H9 (cell line): ENCODE results near the gene F7. TPM values are rescaled to one million over a fixed set of nuclear protein-coding genes. Genes with fewer than 3 reads are reported as not detected.

Experiments used
- DNase-seq: peaks from one replicate; pipeline ENCODE4 v3.0.0-alpha.2; 2017
- H2AFZ ChIP-seq: one replicate; pipeline ENCODE4 v1.6.1; 2013; ENCODE audit warnings: mild to moderate bottlenecking, low read length, control low read depth, moderate library complexity
- H2AK5ac ChIP-seq: 2 replicates; pipeline ENCODE4 v1.6.1; 2013; ENCODE audit warnings: low read length, control low read depth, mixed read lengths; ENCODE audit not compliant: insufficient read length
- H2BK120ac ChIP-seq: one replicate; pipeline ENCODE4 v1.6.1; 2013; ENCODE audit warnings: low read depth, mild to moderate bottlenecking, low read length, control low read depth, inconsistent platforms; ENCODE audit not compliant: poor library complexity, severe bottlenecking
- H2BK12ac ChIP-seq: 2 replicates; pipeline ENCODE4 v1.6.1; 2013; ENCODE audit warnings: low read length, control low read depth, mixed read lengths, low read depth; ENCODE audit not compliant: insufficient read length
- H2BK15ac ChIP-seq: 2 replicates; pipeline ENCODE4 v1.6.1; 2013; ENCODE audit warnings: low read depth, low read length, control low read depth
- H2BK20ac ChIP-seq: one replicate; pipeline ENCODE4 v1.6.1; 2013; ENCODE audit warnings: low read depth, mild to moderate bottlenecking, low read length, control low read depth, inconsistent platforms; ENCODE audit not compliant: poor library complexity, severe bottlenecking
- H2BK5ac ChIP-seq: 2 replicates; pipeline ENCODE4 v1.6.1; 2013; ENCODE audit warnings: low read length, control low read depth, mixed read lengths; ENCODE audit not compliant: insufficient read length
- H3K14ac ChIP-seq: 2 replicates; pipeline ENCODE4 v1.6.1; 2013; ENCODE audit warnings: low read length, control low read depth; ENCODE audit not compliant: insufficient read depth
- H3K18ac ChIP-seq: 2 replicates; pipeline ENCODE4 v1.6.1; 2013; ENCODE audit warnings: low read depth, mild to moderate bottlenecking, mixed read lengths, low read length, control low read depth; ENCODE audit not compliant: insufficient read length
- H3K23ac ChIP-seq: 2 replicates; pipeline ENCODE4 v1.6.1; 2013; ENCODE audit warnings: low read length, control low read depth, mixed read lengths, low read depth; ENCODE audit not compliant: insufficient read length
- H3K23me2 ChIP-seq: 2 replicates; pipeline ENCODE4 v1.6.1; 2013; ENCODE audit warnings: low read depth, mild to moderate bottlenecking, mixed read lengths, low read length, control low read depth; ENCODE audit not compliant: insufficient read length, poor library complexity, severe bottlenecking
- H3K27ac ChIP-seq: 2 replicates; pipeline ENCODE4 v1.5.1; 2013; ENCODE audit warnings: low read length, control low read depth, mixed read lengths, low read depth; ENCODE audit not compliant: insufficient read length
- H3K27me3 ChIP-seq: 2 replicates; pipeline ENCODE4 v1.6.1; 2013; ENCODE audit warnings: low read length, control low read depth, inconsistent platforms; ENCODE audit not compliant: insufficient read depth
- H3K4ac ChIP-seq: 2 replicates; pipeline ENCODE4 v1.6.1; 2013; ENCODE audit warnings: low read depth, mild to moderate bottlenecking, control low read depth, inconsistent platforms, low read length, moderate library complexity
- H3K4me1 ChIP-seq: 2 replicates; pipeline ENCODE4 v1.6.1; 2013; ENCODE audit warnings: low read length, control low read depth, inconsistent platforms; ENCODE audit not compliant: insufficient read depth
- H3K4me2 ChIP-seq: 2 replicates; pipeline ENCODE4 v1.6.1; 2013; ENCODE audit warnings: low read length, control low read depth, mixed read lengths; ENCODE audit not compliant: insufficient read length, insufficient read depth
- H3K56ac ChIP-seq: 2 replicates; pipeline ENCODE4 v1.6.1; 2013; ENCODE audit warnings: low read depth, mild to moderate bottlenecking, mixed read lengths, low read length, control low read depth; ENCODE audit not compliant: insufficient read length
- H3K79me1 ChIP-seq: 2 replicates; pipeline ENCODE4 v1.6.1; 2013; ENCODE audit warnings: low read depth, mild to moderate bottlenecking, moderate library complexity, low read length, control low read depth, inconsistent platforms; ENCODE audit not compliant: insufficient read depth, poor library complexity, severe bottlenecking
- H3K79me2 ChIP-seq: 2 replicates; pipeline ENCODE4 v1.6.1; 2013; ENCODE audit warnings: low read length, control low read depth, inconsistent platforms; ENCODE audit not compliant: insufficient read depth
- H3K9ac ChIP-seq: 2 replicates; pipeline ENCODE4 v1.6.1; 2013; ENCODE audit warnings: low read length, control low read depth, mixed read lengths; ENCODE audit not compliant: insufficient read length; ENCODE audit errors: extremely low read depth
- H3K9me3 ChIP-seq: one replicate; pipeline ENCODE4 v1.6.1; 2013; ENCODE audit warnings: low read depth, low read length, inconsistent platforms; ENCODE audit not compliant: control insufficient read depth
- H3T11ph ChIP-seq: one replicate; pipeline ENCODE4 v1.6.1; 2013; ENCODE audit warnings: mild to moderate bottlenecking, low read length, control low read depth, inconsistent platforms
- H4K20me1 ChIP-seq: one replicate; pipeline ENCODE4 v1.6.1; 2013; ENCODE audit not compliant: control insufficient read depth, insufficient read length, insufficient read depth
- H4K5ac ChIP-seq: 2 replicates; pipeline ENCODE4 v1.6.1; 2013; ENCODE audit warnings: low read depth, mild to moderate bottlenecking, mixed read lengths, low read length, control low read depth; ENCODE audit not compliant: insufficient read length
- H4K8ac ChIP-seq: replicated peaks from 2 replicates; pipeline ENCODE4 v1.6.1; 2013; ENCODE audit warnings: low read length, control low read depth, mixed read lengths, low read depth; ENCODE audit not compliant: insufficient read length
- H4K91ac ChIP-seq: 2 replicates; pipeline ENCODE4 v1.6.1; 2013; ENCODE audit warnings: low read depth, mild to moderate bottlenecking, moderate library complexity, mixed read lengths, low read length, control low read depth; ENCODE audit not compliant: insufficient read length
- H3K27ac Mint-ChIP-seq, 3 experiments: 2 replicates in 2 of 3; 3 replicates in 1 of 3; pipeline ENCODE4 v1.8.0; 2020 to 2021; ENCODE audit warnings: mixed read lengths in 3 of 3, mild to moderate bottlenecking in 1 of 3, moderate library complexity in 1 of 3
- H3K27me3 Mint-ChIP-seq: 2 replicates; pipeline ENCODE4 v1.8.0; 2021; ENCODE audit warnings: low read depth, mild to moderate bottlenecking, moderate library complexity, mixed read lengths
- H3K36me3 Mint-ChIP-seq, 3 experiments: 2 replicates in 2 of 3; 3 replicates in 1 of 3; pipeline ENCODE4 v1.8.0; 2020 to 2021; ENCODE audit warnings: low read depth in 3 of 3, mixed read lengths in 3 of 3; ENCODE audit not compliant: insufficient read depth in 1 of 3
- H3K4me1 Mint-ChIP-seq, 2 experiments: 2 replicates each; pipeline ENCODE4 v1.8.0; 2020; ENCODE audit warnings: mixed read lengths in 2 of 2
- H3K4me3 Mint-ChIP-seq, 2 experiments: 2 replicates in 1 of 2; 3 replicates in 1 of 2; pipeline ENCODE4 v1.8.0; 2020 to 2021; ENCODE audit warnings: mild to moderate bottlenecking in 2 of 2, mixed read lengths in 2 of 2, moderate library complexity in 1 of 2
- H3K9me3 Mint-ChIP-seq, 2 experiments: 2 replicates in 1 of 2; 3 replicates in 1 of 2; pipeline ENCODE4 v1.8.0; 2020; ENCODE audit warnings: mild to moderate bottlenecking in 2 of 2, mixed read lengths in 2 of 2, moderate library complexity in 1 of 2
- CTCF ChIP-seq: fragments of 200-600 bp; sonication (generic); conservative IDR thresholded peaks from 3 replicates; pipeline ENCODE4 v1.8.0; 2021; ENCODE audit warnings: antibody characterized with exemption, mild to moderate bottlenecking
- WGBS: extraction: QIAGEN DNeasy Blood & Tissue Kit; methylation state at CpG from one replicate; pipeline ENCODE4 v1.1.7; 2013; ENCODE audit warnings: missing lambda C conversion rate, low lambda C conversion rate, mixed read lengths; ENCODE audit not compliant: insufficient read length; ENCODE audit errors: extremely low coverage; 5-methylcytosine and 5-hydroxymethylcytosine counted together
- total RNA-seq: library from RNA; stranded (reverse); gene quantifications from 2 replicates; pipeline ENCODE4 v1.2.1, GENCODE V29; 2021

The F7 gene
- total RNA-seq, 1 experiment from 2014 or later = 0.81 TPM

- Histone ChIP-seq H3K23me2 (no peaks in the 10 kb centered on the region), H3T11ph (no peak overlapping the region), H3K4me1 (no peaks in the 10 kb centered on the region; the same call in 1 of the 2 replicates), H4K8ac (no peak overlapping the region), H3K27ac (no peak overlapping the region), H4K20me1 (no peaks in the 10 kb centered on the region), H4K91ac (no peak overlapping the region), H4K5ac (no peak overlapping the region), H3K9me3 (no peaks in the 10 kb centered on the region), H2BK120ac (no peak overlapping the region), H3K4me2 (no peak overlapping the region), H3K4ac (no peak overlapping the region), H2AFZ (no peak overlapping the region), H2BK5ac (no peak overlapping the region), H3K9ac (no peak overlapping the region), H3K27me3 (no peaks in the 10 kb centered on the region), H3K79me2 (no peaks in the 10 kb centered on the region), H2BK20ac (no peak overlapping the region), H3K79me1 (no peaks in the 10 kb centered on the region), H3K18ac (no peak overlapping the region), H2AK5ac (no peak overlapping the region), H3K14ac (no peak overlapping the region; the same call in 1 of the 2 replicates), H2BK12ac (no peak overlapping the region), H3K23ac (no peak overlapping the region), H3K56ac (no peak overlapping the region), H2BK15ac (no peak overlapping the region)
- peak; percentile 27 for DNase-seq
- no CpG with 5 or more reads among the region's 16 CpGs for WGBS
- Mint-ChIP-seq H3K9me3 (no peaks in the 10 kb centered on the region), H3K4me1 (peaks cover 10 to 15% of the 10 kb centered on the region in 2 experiments), H3K36me3 (no peaks in the 10 kb centered on the region), H3K4me3 (no peak overlapping the region), H3K27ac (no peak overlapping the region), H3K27me3 (peaks cover 24% of the 10 kb centered on the region)
- TF ChIP-seq CTCF = no peak
These were observed 16.4 kb downstream of the F7 start for GRCh38 chr13:113121928-113122471.
